Gastroesophageal sphincter (tissue), 4 donors: ENCODE results near the gene KNTC1. TPM values are rescaled to one million over a fixed set of nuclear protein-coding genes. Genes with fewer than 3 reads are reported as not detected.

Experiments used
- ATAC-seq: fragments of 150-250 bp; one replicate; pipeline ENCODE4 v1.9.1; 2016; ENCODE audit warnings: mild to moderate bottlenecking, moderate library complexity
- H3K27ac ChIP-seq, 4 donors: fragments of 200-600 bp; sonication (generic) in 3 of 4; 1 replicate in 3 of 4; 2 replicates in 1 of 4; pipeline ENCODE4 v1.5.1; 2016 to 2019
- H3K27me3 ChIP-seq: fragments of 200-600 bp; sonication (generic); one replicate; pipeline ENCODE4 v1.5.1; 2019
- H3K36me3 ChIP-seq, 2 donors: fragments of 200-600 bp; sonication (generic); one replicate each; pipeline ENCODE4 v1.5.1; 2019; ENCODE audit warnings: control low read depth in 1 of 2
- H3K4me1 ChIP-seq, 3 donors: fragments of 200-600 bp; sonication (generic); 1 replicate in 2 of 3; 2 replicates in 1 of 3; pipeline ENCODE4 v1.5.1; 2016 to 2019; ENCODE audit warnings: control low read depth in 2 of 3
- H3K4me3 ChIP-seq, 2 donors: fragments of 200-600 bp; sonication (generic); one replicate each; pipeline ENCODE4 v1.5.1; 2019; ENCODE audit warnings: mild to moderate bottlenecking in 1 of 2, moderate library complexity in 1 of 2
- H3K9me3 ChIP-seq, 3 donors: fragments of 200-600 bp; sonication (generic); one replicate each; pipeline ENCODE4 v1.5.1; 2017 to 2019; ENCODE audit warnings: control low read depth in 2 of 3
- CTCF ChIP-seq, 4 experiments: fragments of 200-600 bp in 2 of 4; fragments of 450-650 bp in 2 of 4; sonication (generic) in 1 of 4; IDR thresholded peaks; one replicate each; pipeline ENCODE4 v1.5.1; 2017 to 2019; ENCODE audit warnings: antibody characterized with exemption in 4 of 4, mild to moderate bottlenecking in 2 of 4, moderate library complexity in 2 of 4
- EP300 ChIP-seq: sonication (generic); formaldehyde crosslinking; IDR thresholded peaks from one replicate; pipeline ENCODE4 v1.6.1; 2017; ENCODE audit warnings: antibody characterized with exemption, mild to moderate bottlenecking
- POLR2A ChIP-seq, 2 donors: fragments of 450-650 bp; IDR thresholded peaks; one replicate each; pipeline ENCODE4 v1.6.1; 2017; ENCODE audit warnings: antibody characterized with exemption in 2 of 2, mild to moderate bottlenecking in 2 of 2, moderate library complexity in 1 of 2
- POLR2AphosphoS5 ChIP-seq: sonication (generic); formaldehyde crosslinking; IDR thresholded peaks from one replicate; pipeline ENCODE4 v1.6.1; 2017; ENCODE audit warnings: antibody characterized with exemption
- WGBS, 2 donors: methylation state at CpG; one replicate each; pipeline ENCODE4 v1.1.5; 2018; ENCODE audit warnings: low coverage in 1 of 2; 5-methylcytosine and 5-hydroxymethylcytosine counted together
- total RNA-seq, 4 donors: library from RNA; depleted of rRNA; stranded (reverse); fragments of >200 nt; gene quantifications; one replicate each; pipeline ENCODE4 v1.1.0, GENCODE V29; 2016

The KNTC1 gene
- total RNA-seq, 4 donors from 2014 or later = 3.5 to 15.9 (median 10.4) TPM

GRCh38 chr12:122519418-122519817 lies 7.6 kb upstream of the KNTC1 start:
- H3K27me3 ChIP-seq = no peaks in the 10 kb centered on the region
- no peak for ATAC-seq
- H3K9me3 ChIP-seq = no peaks in the 10 kb centered on the region
- H3K36me3 ChIP-seq = peaks cover 53 to 79% of the 10 kb centered on the region in 2 donors
- no peak overlapping the region for H3K27ac ChIP-seq
- no peak overlapping the region for H3K4me3 ChIP-seq
- TF ChIP-seq POLR2A (IDR thresholded peaks at IDR 0.05) = no peak
- no peak for TF ChIP-seq POLR2AphosphoS5
- no peak for TF ChIP-seq EP300
- no peak for TF ChIP-seq CTCF (IDR thresholded peaks at IDR 0.05)
- WGBS, 2 donors = 70 to 100% methylated on average over 1 of the region's 1 CpG
- H3K4me1 ChIP-seq = peaks cover 21 to 56% (median 22%) of the 10 kb centered on the region in 3 donors

GRCh38 chr12:122520676-122521075 lies 6.4 kb upstream of the KNTC1 start:
- no peak overlapping the region for H3K27ac ChIP-seq
- ATAC-seq = no peak
- TF ChIP-seq POLR2AphosphoS5 (no peak), EP300 (no peak), POLR2A (IDR thresholded peaks at IDR 0.05) (no peak), CTCF (IDR thresholded peaks at IDR 0.05) (no peak)
- peaks cover 24 to 60% (median 30%) of the 10 kb centered on the region in 3 donors for H3K4me1 ChIP-seq
- no peaks in the 10 kb centered on the region for H3K27me3 ChIP-seq
- H3K36me3 ChIP-seq = peaks cover 49 to 67% of the 10 kb centered on the region in 2 donors
- no peak overlapping the region for H3K4me3 ChIP-seq
- WGBS, 2 donors = 95 to 100% methylated on average over 1 to 4 of the region's 4 CpGs
- H3K9me3 ChIP-seq = no peaks in the 10 kb centered on the region

- Histone ChIP-seq H3K27ac (peak overlapping the region in 3 of 4 donors; percentile 8 to 67 (median 39)), H3K4me1 (peaks cover 24 to 70% (median 37%) of the 10 kb centered on the region in 3 donors), H3K27me3 (no peaks in the 10 kb centered on the region), H3K4me3 (peak overlapping the region in 1 of 2 donors; percentile 70), H3K36me3 (peaks cover 32 to 41% of the 10 kb centered on the region in 2 donors), H3K9me3 (no peaks in the 10 kb centered on the region)
- ATAC-seq = no peak
- TF ChIP-seq POLR2A (IDR thresholded peaks at IDR 0.05) (no peak), POLR2AphosphoS5 (no peak), CTCF (IDR thresholded peaks at IDR 0.05) (no peak), EP300 (no peak)
- 44 to 45% methylated on average over 3 to 8 of the region's 8 CpGs for WGBS, 2 donors
These were observed 3.8 kb upstream of the KNTC1 start for GRCh38 chr12:122523280-122523679.

GRCh38 chr12:122523846-122524718 lies 3.0 kb upstream of the KNTC1 start:
- Histone ChIP-seq H3K27ac (peak overlapping the region in 3 of 4 donors; percentile 11 to 67 (median 66)), H3K4me3 (peak overlapping the region; percentile 37 to 70), H3K4me1 (peaks cover 24 to 73% (median 37%) of the 10 kb centered on the region in 3 donors), H3K9me3 (no peaks in the 10 kb centered on the region), H3K27me3 (no peaks in the 10 kb centered on the region), H3K36me3 (peaks cover 27 to 33% of the 10 kb centered on the region in 2 donors)
- no peak for TF ChIP-seq EP300
- 5 to 10% methylated on average over 8 of the region's 8 CpGs for WGBS, 2 donors
- no peak for ATAC-seq

GRCh38 chr12:122527478-122527944 lies 462 bp downstream of the KNTC1 start:
- no peak for ATAC-seq
- H3K4me1 ChIP-seq = peaks cover 19 to 41% (median 29%) of the 10 kb centered on the region in 3 donors
- H3K9me3 ChIP-seq = no peaks in the 10 kb centered on the region
- no peak for TF ChIP-seq POLR2AphosphoS5
- peaks cover 0 to 6% of the 10 kb centered on the region in 2 donors for H3K36me3 ChIP-seq
- H3K4me3 ChIP-seq = peak overlapping the region; percentile 57 to 70
- 0 to 1% methylated on average over 17 to 21 of the region's 21 CpGs for WGBS, 2 donors
- no peaks in the 10 kb centered on the region for H3K27me3 ChIP-seq
- peak overlapping the region; percentile 24 to 98 (median 93) for H3K27ac ChIP-seq

GRCh38 chr12:122528582-122528981 lies 1.5 kb downstream of the KNTC1 start:
- H3K27ac ChIP-seq = no peak overlapping the region
- H3K4me1 ChIP-seq = peaks cover 8 to 30% (median 22%) of the 10 kb centered on the region in 3 donors
- 86 to 92% methylated on average over 2 to 3 of the region's 7 CpGs for WGBS, 2 donors
- no peaks in the 10 kb centered on the region for H3K9me3 ChIP-seq
- no peak for ATAC-seq
- H3K4me3 ChIP-seq = no peak overlapping the region
- no peaks in the 10 kb centered on the region for H3K27me3 ChIP-seq
- H3K36me3 ChIP-seq = peaks cover 0 to 6% of the 10 kb centered on the region in 2 donors
- TF ChIP-seq POLR2A (IDR thresholded peaks at IDR 0.05) = no peak
- TF ChIP-seq CTCF (IDR thresholded peaks at IDR 0.05) = no peak
